Esophagus muscularis mucosa (tissue), 4 donors: Measurements from ENCODE around the gene UBAC2.

Experiments
- CTCF ChIP-seq, 3 experiments: fragments of 200-600 bp in 2 of 3; fragments of 450-650 bp in 1 of 3; sonication (generic) in 2 of 3; IDR thresholded peaks; one replicate each; pipeline ENCODE4 v1.5.1; 2017 to 2019; ENCODE audit warnings: antibody characterized with exemption in 3 of 3, mild to moderate bottlenecking in 2 of 3, moderate library complexity in 1 of 3
- EP300 ChIP-seq: sonication (generic); formaldehyde crosslinking; IDR thresholded peaks from one replicate; pipeline ENCODE4 v1.6.1; 2017; ENCODE audit warnings: antibody characterized with exemption
- POLR2A ChIP-seq: fragments of 450-650 bp; IDR thresholded peaks from one replicate; pipeline ENCODE4 v1.6.1; 2017; ENCODE audit warnings: antibody characterized with exemption, moderate library complexity, mild to moderate bottlenecking, low read depth
- POLR2AphosphoS5 ChIP-seq, 2 donors: sonication (generic); formaldehyde crosslinking; IDR thresholded peaks; one replicate each; pipeline ENCODE4 v1.6.1; 2017; ENCODE audit warnings: antibody characterized with exemption in 2 of 2

GRCh38 chr13:99391781-99392469, 191.3 kb downstream of the UBAC2 start:
- TF ChIP-seq POLR2A (no peak), CTCF (IDR thresholded peaks at IDR 0.05) (no peak), POLR2AphosphoS5 (IDR thresholded peaks at IDR 0.05) (no peak), EP300 (no peak)
